Peyer's patch (tissue), 4 donors: Measurements from ENCODE around the gene NKAIN2.

ENCODE experiments used
- POLR2A ChIP-seq, 2 donors: fragments of 450-650 bp; IDR thresholded peaks; one replicate each; pipeline ENCODE4 v1.5.1; 2017; ENCODE audit warnings: antibody characterized with exemption in 2 of 2, mild to moderate bottlenecking in 2 of 2, moderate library complexity in 2 of 2
- TF ChIP-seq, protein P1 (sequence below), 6 experiments: fragments of 450-650 bp in 4 of 6; fragments of 200-600 bp in 2 of 6; sonication (generic) in 1 of 6; IDR thresholded peaks; one replicate each; pipeline ENCODE4 v1.5.1; 2017 to 2019; ENCODE audit warnings: antibody characterized with exemption in 6 of 6, mild to moderate bottlenecking in 3 of 6, moderate library complexity in 1 of 6

DNA sequence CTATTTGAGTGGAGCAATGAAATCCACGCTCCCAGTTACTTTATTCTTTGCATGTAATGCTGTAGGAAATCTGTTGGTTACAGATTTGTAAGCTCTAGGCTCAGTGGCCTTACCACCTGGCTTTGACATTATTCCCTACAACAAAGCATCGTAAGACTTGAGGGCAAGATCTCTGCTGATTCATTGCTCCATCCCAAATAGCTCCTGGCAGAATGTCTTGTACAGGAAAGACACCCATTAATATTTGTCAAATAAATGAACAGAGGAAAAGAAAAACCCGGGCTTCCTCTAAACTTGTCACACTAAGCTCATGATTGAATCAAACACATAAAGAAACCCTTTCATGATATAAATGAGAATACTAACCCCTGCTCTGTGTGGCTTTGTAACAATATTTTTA lies 801.1 kb downstream of the NKAIN2 start:
- TF ChIP-seq, protein P1, sequence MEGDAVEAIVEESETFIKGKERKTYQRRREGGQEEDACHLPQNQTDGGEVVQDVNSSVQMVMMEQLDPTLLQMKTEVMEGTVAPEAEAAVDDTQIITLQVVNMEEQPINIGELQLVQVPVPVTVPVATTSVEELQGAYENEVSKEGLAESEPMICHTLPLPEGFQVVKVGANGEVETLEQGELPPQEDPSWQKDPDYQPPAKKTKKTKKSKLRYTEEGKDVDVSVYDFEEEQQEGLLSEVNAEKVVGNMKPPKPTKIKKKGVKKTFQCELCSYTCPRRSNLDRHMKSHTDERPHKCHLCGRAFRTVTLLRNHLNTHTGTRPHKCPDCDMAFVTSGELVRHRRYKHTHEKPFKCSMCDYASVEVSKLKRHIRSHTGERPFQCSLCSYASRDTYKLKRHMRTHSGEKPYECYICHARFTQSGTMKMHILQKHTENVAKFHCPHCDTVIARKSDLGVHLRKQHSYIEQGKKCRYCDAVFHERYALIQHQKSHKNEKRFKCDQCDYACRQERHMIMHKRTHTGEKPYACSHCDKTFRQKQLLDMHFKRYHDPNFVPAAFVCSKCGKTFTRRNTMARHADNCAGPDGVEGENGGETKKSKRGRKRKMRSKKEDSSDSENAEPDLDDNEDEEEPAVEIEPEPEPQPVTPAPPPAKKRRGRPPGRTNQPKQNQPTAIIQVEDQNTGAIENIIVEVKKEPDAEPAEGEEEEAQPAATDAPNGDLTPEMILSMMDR (IDR thresholded peaks at IDR 0.05): no peak
- no peak for TF ChIP-seq POLR2A (IDR thresholded peaks at IDR 0.05)
